Tibial nerve (tissue), 4 donors: ENCODE data around the gene JADE3. TPM values are rescaled to one million over a fixed set of nuclear protein-coding genes. Genes with fewer than 3 reads are reported as not detected.

Experiments used
- DNase-seq, 2 donors: peaks; one replicate each; pipeline ENCODE4 v3.0.0-alpha.2; 2019; ENCODE audit warnings: low spot score in 2 of 2
- H3K27ac ChIP-seq, 4 donors: fragments of 200-600 bp; sonication (generic) in 3 of 4; one replicate each; pipeline ENCODE4 v1.5.1; 2017 to 2019; ENCODE audit warnings: mild to moderate bottlenecking in 1 of 4
- H3K27me3 ChIP-seq, 2 donors: fragments of 200-600 bp; sonication (generic) in 1 of 2; one replicate each; pipeline versions ENCODE4 v1.5.1 to v1.6.0; 2017 to 2019
- H3K36me3 ChIP-seq, 3 donors: fragments of 200-600 bp; sonication (generic); one replicate each; pipeline ENCODE4 v1.5.1; 2018 to 2019
- H3K4me1 ChIP-seq, 4 donors: fragments of 200-600 bp; sonication (generic) in 3 of 4; one replicate each; pipeline ENCODE4 v1.5.1; 2017 to 2019
- H3K4me3 ChIP-seq, 4 donors: fragments of 200-600 bp; sonication (generic) in 3 of 4; one replicate each; pipeline ENCODE4 v1.5.1; 2017 to 2019; ENCODE audit warnings: mild to moderate bottlenecking in 1 of 4, moderate library complexity in 1 of 4
- H3K9me3 ChIP-seq, 4 donors: fragments of 200-600 bp; sonication (generic) in 3 of 4; one replicate each; pipeline ENCODE4 v1.5.1; 2017 to 2019
- CTCF ChIP-seq, 5 experiments: fragments of 200-600 bp in 3 of 5; fragments of 450-650 bp in 2 of 5; sonication (generic) in 3 of 5; IDR thresholded peaks; one replicate each; pipeline ENCODE4 v1.5.1; 2016 to 2019; ENCODE audit warnings: antibody characterized with exemption in 5 of 5, mild to moderate bottlenecking in 3 of 5, moderate library complexity in 2 of 5
- EP300 ChIP-seq, 2 donors: sonication (generic); formaldehyde crosslinking; IDR thresholded peaks; one replicate each; pipeline ENCODE4 v1.6.1; 2017; ENCODE audit warnings: antibody characterized with exemption in 2 of 2, mild to moderate bottlenecking in 1 of 2
- POLR2A ChIP-seq, 2 donors: fragments of 450-650 bp; IDR thresholded peaks; one replicate each; pipeline ENCODE4 v1.6.1; 2017; ENCODE audit warnings: antibody characterized with exemption in 2 of 2, mild to moderate bottlenecking in 2 of 2, moderate library complexity in 2 of 2
- WGBS, 2 donors: methylation state at CpG; one replicate each; pipeline ENCODE4 v1.1.5; 2018; 5-methylcytosine and 5-hydroxymethylcytosine counted together
- total RNA-seq, 4 donors: library from RNA; depleted of rRNA; stranded (reverse); fragments of >200 nt; gene quantifications; one replicate each; pipeline ENCODE4 v1.1.0, GENCODE V29; 2016

The JADE3 gene
- total RNA-seq, 4 donors from 2014 or later, result 3.9 to 5.4 (median 4.5) TPM

GRCh38 chrX:47026198-47026597 is 114.0 kb downstream of the JADE3 start:
- H3K27me3 ChIP-seq, result peaks cover 0 to 9% of the 10 kb centered on the region in 2 donors
- no peak overlapping the region for H3K4me3 ChIP-seq
- H3K9me3 ChIP-seq, result no peaks in the 10 kb centered on the region
- no peak for TF ChIP-seq POLR2A (IDR thresholded peaks at IDR 0.05)
- TF ChIP-seq CTCF (IDR thresholded peaks at IDR 0.05), result no peak
- TF ChIP-seq EP300 (IDR thresholded peaks at IDR 0.05), result no peak
- H3K27ac ChIP-seq, result no peak overlapping the region
- H3K4me1 ChIP-seq, result no peaks in the 10 kb centered on the region
- DNase-seq, result no peak
- H3K36me3 ChIP-seq, result no peaks in the 10 kb centered on the region

GRCh38 chrX:47030339-47030738 is 118.1 kb downstream of the JADE3 start:
- no peaks in the 10 kb centered on the region for H3K4me1 ChIP-seq
- peak; percentile 29 to 66 (median 56) for TF ChIP-seq CTCF (IDR thresholded peaks at IDR 0.05)
- no peak for TF ChIP-seq EP300 (IDR thresholded peaks at IDR 0.05)
- peak in 1 of 2 donors; percentile 66 for DNase-seq
- H3K36me3 ChIP-seq, result no peaks in the 10 kb centered on the region
- peaks cover 0 to 10% of the 10 kb centered on the region in 2 donors for H3K27me3 ChIP-seq
- no peaks in the 10 kb centered on the region for H3K9me3 ChIP-seq
- H3K4me3 ChIP-seq, result no peak overlapping the region
- no peak overlapping the region for H3K27ac ChIP-seq

DNA sequence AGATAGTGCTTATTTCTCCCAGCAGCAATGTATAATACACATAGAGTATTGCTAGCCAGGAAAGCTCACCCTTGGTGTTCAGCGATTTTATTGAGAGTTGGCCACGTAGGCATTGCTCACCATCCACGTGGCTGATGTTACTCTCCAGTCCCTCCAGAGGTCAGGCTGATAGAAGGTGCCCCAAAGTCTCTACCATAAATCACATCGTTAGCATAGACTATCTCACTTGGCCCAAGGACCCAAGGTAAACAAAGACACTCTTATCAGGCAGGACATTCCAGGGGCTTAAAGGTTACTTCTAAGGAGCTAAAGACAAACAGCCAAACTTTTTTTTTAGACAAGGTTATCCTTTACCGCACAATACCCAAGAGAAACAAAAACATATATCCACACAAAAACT is 135.8 kb downstream of the JADE3 start:
- H3K9me3 ChIP-seq, result no peaks in the 10 kb centered on the region
- no peaks in the 10 kb centered on the region for H3K27me3 ChIP-seq
- no peak overlapping the region for H3K4me3 ChIP-seq
- no peak for DNase-seq
- H3K36me3 ChIP-seq, result no peaks in the 10 kb centered on the region
- no peak overlapping the region for H3K27ac ChIP-seq
- H3K4me1 ChIP-seq, result no peaks in the 10 kb centered on the region
- WGBS, 2 donors, result 52 to 75% methylated on average over 3 to 5 of the region's 5 CpGs
- no peak for TF ChIP-seq CTCF (IDR thresholded peaks at IDR 0.05)
- no peak for TF ChIP-seq POLR2A (IDR thresholded peaks at IDR 0.05)
- no peak for TF ChIP-seq EP300 (IDR thresholded peaks at IDR 0.05)

GRCh38 chrX:47059142-47059874 is 147.1 kb downstream of the JADE3 start:
- 68 to 89% methylated on average over 1 of the region's 1 CpG for WGBS, 2 donors
- Histone ChIP-seq H3K4me1 (no peaks in the 10 kb centered on the region), H3K27me3 (peaks cover 0 to 32% of the 10 kb centered on the region in 2 donors), H3K9me3 (no peaks in the 10 kb centered on the region), H3K27ac (no peak overlapping the region), H3K36me3 (peaks cover 0 to 7% (median 0%) of the 10 kb centered on the region in 3 donors), H3K4me3 (no peak overlapping the region)
- DNase-seq, result no peak
- TF ChIP-seq CTCF (IDR thresholded peaks at IDR 0.05), result no peak
- TF ChIP-seq EP300 (IDR thresholded peaks at IDR 0.05), result no peak
- TF ChIP-seq POLR2A (IDR thresholded peaks at IDR 0.05), result no peak

DNA sequence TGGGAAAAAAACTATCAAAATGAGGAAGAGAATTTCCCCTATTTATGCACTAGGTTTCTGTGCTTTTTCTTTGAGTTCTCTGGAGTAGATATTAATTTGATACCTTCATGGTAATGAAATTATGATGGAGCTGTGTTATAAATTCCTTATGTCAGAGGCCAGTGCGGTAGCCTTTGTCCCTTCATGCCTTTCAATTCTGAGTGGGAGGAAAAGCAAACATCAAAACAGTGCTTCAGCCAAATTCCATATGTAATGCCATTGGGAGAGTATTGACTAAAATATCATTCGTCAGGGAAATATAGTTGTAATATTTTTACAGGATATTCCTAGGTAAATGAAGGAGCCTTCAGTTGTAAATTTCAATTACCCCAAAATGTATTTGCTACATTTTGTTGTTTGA is 148.5 kb downstream of the JADE3 start:
- Histone ChIP-seq H3K4me1 (no peaks in the 10 kb centered on the region), H3K4me3 (no peak overlapping the region), H3K27me3 (peaks cover 0 to 32% of the 10 kb centered on the region in 2 donors), H3K9me3 (no peaks in the 10 kb centered on the region), H3K36me3 (peaks cover 0 to 7% (median 0%) of the 10 kb centered on the region in 3 donors), H3K27ac (no peak overlapping the region)
- no peak for DNase-seq
- TF ChIP-seq CTCF (IDR thresholded peaks at IDR 0.05), result no peak
- 39 to 50% methylated on average over 2 of the region's 2 CpGs for WGBS, 2 donors
